ENCODE results near the gene TRIM22.

Gene TRIM22

GRCh38 chr11:5746614-5747013 is 57.0 kb downstream of the TRIM22 start:
- DNase-seq (ENCODE audit: low read depth): no peak

GRCh38 chr11:5749836-5750235 is 60.2 kb downstream of the TRIM22 start:
- DNase-seq (ENCODE audit: low read depth): no peak

GRCh38 chr11:5753943-5754342 is 64.4 kb downstream of the TRIM22 start, which contains the start of gene OR52N4:
Gene OR52N4 (plus strand): TSS chr11:5754243. CDS start chr11:5754741, 498 bp downstream.
- DNase-seq (ENCODE audit: low read depth): no peak
